Endodermal cell (in vitro differentiated cells): ENCODE data around the gene SKAP1. TPM values are rescaled to one million over a fixed set of nuclear protein-coding genes. Genes with fewer than 3 reads are reported as not detected.
"Not testable (repeated sequence)": the region's sequence is repeated elsewhere in the genome, so short reads cannot be mapped to it uniquely, and the experiment has no call there.

Experiments
- DNase-seq: peaks from one replicate; pipeline ENCODE4 v3.0.0-alpha.2; 2017
- H3K27ac ChIP-seq: 2 replicates; pipeline ENCODE4 v1.5.1; 2013; ENCODE audit warnings: mild to moderate bottlenecking, low read depth, low read length, moderate library complexity
- H3K27me3 ChIP-seq: 2 replicates; pipeline ENCODE4 v1.6.1; 2013; ENCODE audit warnings: mild to moderate bottlenecking, low read length, moderate library complexity; ENCODE audit not compliant: insufficient read depth, control insufficient read depth, poor library complexity, severe bottlenecking
- H3K36me3 ChIP-seq: 2 replicates; pipeline ENCODE4 v1.7.0; 2013; ENCODE audit warnings: mild to moderate bottlenecking, low read length, moderate library complexity; ENCODE audit not compliant: control insufficient read depth, insufficient read depth
- H3K4me1 ChIP-seq: one replicate; pipeline ENCODE4 v1.7.0; 2013; ENCODE audit warnings: low read length; ENCODE audit not compliant: control insufficient read depth, insufficient read depth
- H3K4me3 ChIP-seq: 2 replicates; pipeline ENCODE4 v1.5.1; 2013; ENCODE audit warnings: mild to moderate bottlenecking, low read length, moderate library complexity
- H3K9ac ChIP-seq: 2 replicates; pipeline ENCODE4 v1.6.1; 2013; ENCODE audit warnings: mild to moderate bottlenecking, low read length, moderate library complexity; ENCODE audit not compliant: poor library complexity, severe bottlenecking; ENCODE audit errors: extremely low read depth
- H3K9me3 ChIP-seq: 2 replicates; pipeline ENCODE4 v1.6.1; 2013; ENCODE audit warnings: mild to moderate bottlenecking, low read length, moderate library complexity; ENCODE audit not compliant: control insufficient read depth
- H3K27ac Mint-ChIP-seq: 2 replicates; pipeline ENCODE4 v1.8.0; 2020; ENCODE audit warnings: mixed read lengths
- H3K27me3 Mint-ChIP-seq: 2 replicates; pipeline ENCODE4 v1.8.0; 2021; ENCODE audit warnings: mild to moderate bottlenecking, mixed read lengths; ENCODE audit not compliant: insufficient read depth
- H3K36me3 Mint-ChIP-seq: 2 replicates; pipeline ENCODE4 v1.8.0; 2020; ENCODE audit warnings: low read depth, mixed read lengths
- H3K4me1 Mint-ChIP-seq: 2 replicates; pipeline ENCODE4 v1.8.0; 2020; ENCODE audit warnings: mixed read lengths
- H3K4me3 Mint-ChIP-seq: 2 replicates; pipeline ENCODE4 v1.8.0; 2020; ENCODE audit warnings: mild to moderate bottlenecking, moderate library complexity, mixed read lengths
- H3K9me3 Mint-ChIP-seq: 2 replicates; pipeline ENCODE4 v1.8.0; 2020; ENCODE audit warnings: mild to moderate bottlenecking, mixed read lengths
- CTCF ChIP-seq: fragments of 200-600 bp; sonication (generic); conservative IDR thresholded peaks from 2 replicates; pipeline ENCODE4 v1.5.0; 2021; ENCODE audit warnings: antibody characterized with exemption, mild to moderate bottlenecking
- WGBS, 2 experiments: methylation state at CpG; one replicate each; pipeline versions ENCODE4 v1.1.5 to v1.1.7; 2013; ENCODE audit warnings: missing lambda C conversion rate in 2 of 2, mixed read lengths in 1 of 2; ENCODE audit not compliant: insufficient coverage in 1 of 2, insufficient read length in 1 of 2; 5-methylcytosine and 5-hydroxymethylcytosine counted together
- total RNA-seq, 2 donors: library from RNA; stranded (reverse); fragmentation: NEBNext Ultra II Directional in 1 of 2; extraction: Animal tissue kit (Norgen Biotek cat#: 25700) in 1 of 2; gene quantifications; 2 replicates in 1 of 2; 3 replicates in 1 of 2; pipeline ENCODE4 v1.2.1, GENCODE V29; 2021

SKAP1 gene
- total RNA-seq, 2 donors from 2014 or later: 0.31 to 0.53 TPM

- peaks cover 2% of the 10 kb centered on the region for H3K27me3 Mint-ChIP-seq
- 84% methylated on average over 3 of the region's 3 CpGs; no CpG with 5 or more reads in 1 of the 2 experiments for WGBS, 2 experiments
Measured at GRCh38 chr17:48251950-48252349, 178.1 kb downstream of the SKAP1 start.

GRCh38 chr17:48250949-48251348, 179.1 kb downstream of the SKAP1 start:
- TF ChIP-seq CTCF: no peak
- Histone ChIP-seq H3K27ac (no peak overlapping the region), H3K36me3 (no peaks in the 10 kb centered on the region), H3K4me1 (peaks cover 6% of the 10 kb centered on the region), H3K9ac (no peak overlapping the region), H3K27me3 (no peaks in the 10 kb centered on the region), H3K4me3 (no peak overlapping the region), H3K9me3 (no peaks in the 10 kb centered on the region)
- DNase-seq: no peak
- no peaks in the 10 kb centered on the region for H3K36me3 Mint-ChIP-seq
- no peak overlapping the region for H3K27ac Mint-ChIP-seq
- H3K4me3 Mint-ChIP-seq: no peak overlapping the region
- H3K27me3 Mint-ChIP-seq: peaks cover 2% of the 10 kb centered on the region
- WGBS, 2 experiments: 79 to 91% methylated on average over 2 to 8 of the region's 8 CpGs
- H3K9me3 Mint-ChIP-seq: no peaks in the 10 kb centered on the region
- H3K4me1 Mint-ChIP-seq: peaks cover 9% of the 10 kb centered on the region

More at GRCh38 chr17:48251950-48252349, 178.1 kb downstream of the SKAP1 start:
- Mint-ChIP-seq H3K4me3 (no peak overlapping the region), H3K9me3 (no peaks in the 10 kb centered on the region), H3K4me1 (peaks cover 2% of the 10 kb centered on the region), H3K27ac (no peak overlapping the region), H3K36me3 (no peaks in the 10 kb centered on the region)
- Histone ChIP-seq H3K27ac (no peak overlapping the region), H3K9ac (no peak overlapping the region), H3K36me3 (no peaks in the 10 kb centered on the region), H3K4me3 (no peak overlapping the region), H3K4me1 (peaks cover 2% of the 10 kb centered on the region), H3K27me3 (no peaks in the 10 kb centered on the region), H3K9me3 (no peaks in the 10 kb centered on the region)
- DNase-seq: no peak
- TF ChIP-seq CTCF: no peak

- WGBS, 2 experiments: 87 to 89% methylated on average over 2 to 5 of the region's 5 CpGs
- not testable (repeated sequence) for H3K36me3 ChIP-seq, H3K27me3 Mint-ChIP-seq, H3K9me3 Mint-ChIP-seq, H3K9ac ChIP-seq, H3K9me3 ChIP-seq, H3K4me1 Mint-ChIP-seq, H3K27me3 ChIP-seq, H3K36me3 Mint-ChIP-seq, DNase-seq, H3K4me3 Mint-ChIP-seq, H3K4me3 ChIP-seq, H3K4me1 ChIP-seq, H3K27ac Mint-ChIP-seq, H3K27ac ChIP-seq
Measured at GRCh38 chr17:48250059-48250458, 180.0 kb downstream of the SKAP1 start.

GRCh38 chr17:48247603-48248002, 182.4 kb downstream of the SKAP1 start:
- Histone ChIP-seq H3K27ac (no peak overlapping the region), H3K36me3 (no peaks in the 10 kb centered on the region)

More at GRCh38 chr17:48247603-48248002, 182.4 kb downstream of the SKAP1 start:
- 87 to 90% methylated on average over 2 to 3 of the region's 3 CpGs for WGBS, 2 experiments
- H3K9me3 ChIP-seq: no peaks in the 10 kb centered on the region
- no peaks in the 10 kb centered on the region for H3K36me3 Mint-ChIP-seq
- H3K4me3 ChIP-seq: no peak overlapping the region
- DNase-seq: no peak
- H3K4me1 Mint-ChIP-seq: peaks cover 16% of the 10 kb centered on the region
- TF ChIP-seq CTCF: no peak
- H3K4me1 ChIP-seq: peaks cover 17% of the 10 kb centered on the region
- H3K27ac Mint-ChIP-seq: no peak overlapping the region
- no peaks in the 10 kb centered on the region for H3K9me3 Mint-ChIP-seq
- H3K4me3 Mint-ChIP-seq: no peak overlapping the region
- H3K9ac ChIP-seq: no peak overlapping the region
- no peaks in the 10 kb centered on the region for H3K27me3 Mint-ChIP-seq
- no peaks in the 10 kb centered on the region for H3K27me3 ChIP-seq
